ENCODE data around the gene PPAN.

PPAN gene

GRCh38 chr19:10142701-10143375 lies 36.7 kb downstream of the PPAN start:
- no peak for DNase-seq

- DNase-seq, result no peak
Measured at GRCh38 chr19:10143681-10144080, 37.5 kb downstream of the PPAN start.

- DNase-seq, result no peak
Measured at GRCh38 chr19:10144361-10144760, 38.2 kb downstream of the PPAN start.

- no peak for DNase-seq
Measured at GRCh38 chr19:10145031-10145430, 38.9 kb downstream of the PPAN start.

- DNase-seq, result no peak
Measured at GRCh38 chr19:10146142-10146541, 40.0 kb downstream of the PPAN start.

- DNase-seq, result no peak
Measured at GRCh38 chr19:10149427-10149826, 43.3 kb downstream of the PPAN start.

- no peak for DNase-seq
Measured at GRCh38 chr19:10151521-10151920, 45.4 kb downstream of the PPAN start.

GRCh38 chr19:10152100-10152499 lies 45.9 kb downstream of the PPAN start:
- DNase-seq, result no peak

GRCh38 chr19:10155839-10156238 lies 49.7 kb downstream of the PPAN start:
- no peak for DNase-seq

- no peak for DNase-seq
Measured at GRCh38 chr19:10158071-10158470, 51.9 kb downstream of the PPAN start.

- DNase-seq, result no peak
Measured at GRCh38 chr19:10158485-10158884, 52.3 kb downstream of the PPAN start.

GRCh38 chr19:10159610-10160009 lies 53.4 kb downstream of the PPAN start:
- no peak for DNase-seq
